ENCODE measurements around the gene GNB1L. TPM values are rescaled to one million over a fixed set of nuclear protein-coding genes. Genes with fewer than 3 reads are reported as not detected.
"Not testable (repeated sequence)": the region's sequence is repeated elsewhere in the genome, so short reads cannot be mapped to it uniquely, and the experiment has no call there.

Gene GNB1L
- total RNA-seq, 1 experiment from 2014 or later = 12.2 TPM

DNA sequence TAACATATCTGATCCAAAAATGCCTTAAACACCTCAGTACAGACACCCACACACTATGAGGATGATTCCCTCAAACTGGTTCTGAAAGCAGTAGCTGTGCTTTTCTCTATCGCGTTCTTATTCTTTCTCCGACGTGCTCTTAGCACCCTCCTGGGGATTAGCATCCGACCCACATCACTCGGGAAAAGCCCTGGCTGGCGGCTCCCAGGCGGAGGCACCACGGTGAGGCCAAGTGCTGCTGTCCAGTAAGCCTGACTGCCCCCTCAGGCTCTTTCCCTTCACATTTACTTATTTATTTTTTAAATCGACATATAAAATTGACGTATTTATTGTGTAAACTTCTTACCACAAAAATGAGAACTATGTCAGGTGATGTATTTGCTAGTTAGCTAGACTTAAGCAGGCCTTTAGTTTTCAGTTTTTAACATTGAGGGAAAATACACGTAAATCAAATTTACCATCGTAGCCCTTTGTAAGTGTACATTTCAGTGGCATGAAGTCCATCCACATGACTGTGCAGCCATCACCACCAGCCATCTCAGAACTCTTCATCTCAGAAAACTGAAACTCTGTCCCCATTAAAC is 74.9 kb downstream of the GNB1L start:
- ATAC-seq (no peak; the same call in 1 of the 2 replicates), DNase-seq (ENCODE audit: low read depth, low spot score) (no peak)
- CTCF ChIA-PET = no interaction called here
- in situ Hi-C loops (cut with HindIII; ENCODE audit: low pct_unique_long_range_greater_than_20kb, low sequenced_read_pairs) = no loop called here
- Histone ChIP-seq H3K27me3 (ENCODE audit: control insufficient read depth, insufficient read depth, low read length) (no peaks in the 10 kb centered on the region), H3K4me1 (ENCODE audit: control insufficient read depth, insufficient read depth, low read length) (peaks cover 8% of the 10 kb centered on the region), H3K36me3 (ENCODE audit: control insufficient read depth, insufficient read depth, low read length) (no peaks in the 10 kb centered on the region), H3K4me3 (ENCODE audit: low read depth in 2 of 2, low read length in 2 of 2) (no peak overlapping the region), H3K9me3 (ENCODE audit: control insufficient read depth, insufficient read depth, low read depth, low read length) (no peaks in the 10 kb centered on the region), H3K27ac (ENCODE audit: low read length) (peak overlapping the region; percentile 48; the same call in 1 of the 2 replicates)
- TF ChIP-seq, protein P1, sequence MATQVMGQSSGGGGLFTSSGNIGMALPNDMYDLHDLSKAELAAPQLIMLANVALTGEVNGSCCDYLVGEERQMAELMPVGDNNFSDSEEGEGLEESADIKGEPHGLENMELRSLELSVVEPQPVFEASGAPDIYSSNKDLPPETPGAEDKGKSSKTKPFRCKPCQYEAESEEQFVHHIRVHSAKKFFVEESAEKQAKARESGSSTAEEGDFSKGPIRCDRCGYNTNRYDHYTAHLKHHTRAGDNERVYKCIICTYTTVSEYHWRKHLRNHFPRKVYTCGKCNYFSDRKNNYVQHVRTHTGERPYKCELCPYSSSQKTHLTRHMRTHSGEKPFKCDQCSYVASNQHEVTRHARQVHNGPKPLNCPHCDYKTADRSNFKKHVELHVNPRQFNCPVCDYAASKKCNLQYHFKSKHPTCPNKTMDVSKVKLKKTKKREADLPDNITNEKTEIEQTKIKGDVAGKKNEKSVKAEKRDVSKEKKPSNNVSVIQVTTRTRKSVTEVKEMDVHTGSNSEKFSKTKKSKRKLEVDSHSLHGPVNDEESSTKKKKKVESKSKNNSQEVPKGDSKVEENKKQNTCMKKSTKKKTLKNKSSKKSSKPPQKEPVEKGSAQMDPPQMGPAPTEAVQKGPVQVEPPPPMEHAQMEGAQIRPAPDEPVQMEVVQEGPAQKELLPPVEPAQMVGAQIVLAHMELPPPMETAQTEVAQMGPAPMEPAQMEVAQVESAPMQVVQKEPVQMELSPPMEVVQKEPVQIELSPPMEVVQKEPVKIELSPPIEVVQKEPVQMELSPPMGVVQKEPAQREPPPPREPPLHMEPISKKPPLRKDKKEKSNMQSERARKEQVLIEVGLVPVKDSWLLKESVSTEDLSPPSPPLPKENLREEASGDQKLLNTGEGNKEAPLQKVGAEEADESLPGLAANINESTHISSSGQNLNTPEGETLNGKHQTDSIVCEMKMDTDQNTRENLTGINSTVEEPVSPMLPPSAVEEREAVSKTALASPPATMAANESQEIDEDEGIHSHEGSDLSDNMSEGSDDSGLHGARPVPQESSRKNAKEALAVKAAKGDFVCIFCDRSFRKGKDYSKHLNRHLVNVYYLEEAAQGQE (IDR thresholded peaks at IDR 0.05; ENCODE audit: insufficient read depth in 1 of 2, low read depth in 2 of 2, low read length in 1 of 2) = no peak
- no peak for TF ChIP-seq TCF7L2 (IDR thresholded peaks at IDR 0.05; ENCODE audit: low read depth, low read length)
- no peak for TF ChIP-seq SIN3A (IDR thresholded peaks at IDR 0.05; ENCODE audit: borderline replicate concordance, insufficient read depth, low read depth, low read length)
- TF ChIP-seq, protein P2, sequence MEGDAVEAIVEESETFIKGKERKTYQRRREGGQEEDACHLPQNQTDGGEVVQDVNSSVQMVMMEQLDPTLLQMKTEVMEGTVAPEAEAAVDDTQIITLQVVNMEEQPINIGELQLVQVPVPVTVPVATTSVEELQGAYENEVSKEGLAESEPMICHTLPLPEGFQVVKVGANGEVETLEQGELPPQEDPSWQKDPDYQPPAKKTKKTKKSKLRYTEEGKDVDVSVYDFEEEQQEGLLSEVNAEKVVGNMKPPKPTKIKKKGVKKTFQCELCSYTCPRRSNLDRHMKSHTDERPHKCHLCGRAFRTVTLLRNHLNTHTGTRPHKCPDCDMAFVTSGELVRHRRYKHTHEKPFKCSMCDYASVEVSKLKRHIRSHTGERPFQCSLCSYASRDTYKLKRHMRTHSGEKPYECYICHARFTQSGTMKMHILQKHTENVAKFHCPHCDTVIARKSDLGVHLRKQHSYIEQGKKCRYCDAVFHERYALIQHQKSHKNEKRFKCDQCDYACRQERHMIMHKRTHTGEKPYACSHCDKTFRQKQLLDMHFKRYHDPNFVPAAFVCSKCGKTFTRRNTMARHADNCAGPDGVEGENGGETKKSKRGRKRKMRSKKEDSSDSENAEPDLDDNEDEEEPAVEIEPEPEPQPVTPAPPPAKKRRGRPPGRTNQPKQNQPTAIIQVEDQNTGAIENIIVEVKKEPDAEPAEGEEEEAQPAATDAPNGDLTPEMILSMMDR (IDR thresholded peaks at IDR 0.05) = no peak
- POLR2A ChIA-PET = no interaction called here
- no TSS peak for BruUV-seq (replicated peaks)
- intact Hi-C loops (cut with micrococcal nuclease; ENCODE audit: unreplicated experiment) = no loop called here

DNA sequence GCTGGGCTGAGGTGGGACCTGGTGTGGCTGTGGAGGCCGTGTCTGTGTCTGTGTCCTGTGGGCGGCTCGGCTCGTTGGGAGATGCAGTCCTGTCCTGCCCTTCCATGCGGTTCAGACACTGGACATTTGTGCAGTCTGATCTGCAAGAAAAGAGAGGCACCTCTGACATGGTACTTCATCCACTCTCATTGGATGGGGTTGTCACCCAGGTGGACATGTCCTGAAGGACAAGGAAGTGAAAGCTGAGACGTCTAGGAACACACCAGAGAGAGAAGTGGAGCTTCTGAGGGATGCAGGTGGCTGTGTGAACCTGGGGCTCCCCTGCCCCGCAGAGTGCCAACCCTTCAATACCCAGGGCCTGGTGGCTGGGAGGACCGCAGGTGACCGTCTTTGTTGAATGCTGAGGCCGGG is 75.7 kb downstream of the GNB1L start:
- CTCF ChIA-PET = no interaction called here
- Histone ChIP-seq H3K27ac (ENCODE audit: low read length) (no peak overlapping the region), H3K4me3 (ENCODE audit: low read depth in 2 of 2, low read length in 2 of 2) (no peak overlapping the region), H3K27me3 (ENCODE audit: control insufficient read depth, insufficient read depth, low read length) (no peaks in the 10 kb centered on the region), H3K4me1 (ENCODE audit: control insufficient read depth, insufficient read depth, low read length) (peaks cover 8% of the 10 kb centered on the region), H3K36me3 (ENCODE audit: control insufficient read depth, insufficient read depth, low read length) (no peaks in the 10 kb centered on the region), H3K9me3 (ENCODE audit: control insufficient read depth, insufficient read depth, low read depth, low read length) (no peaks in the 10 kb centered on the region)
- DNase-seq (ENCODE audit: low read depth, low spot score) = no peak
- TF ChIP-seq, protein P2 (IDR thresholded peaks at IDR 0.05) = no peak
- no peak for TF ChIP-seq TCF7L2 (IDR thresholded peaks at IDR 0.05; ENCODE audit: low read depth, low read length)
- no peak for TF ChIP-seq SIN3A (IDR thresholded peaks at IDR 0.05; ENCODE audit: borderline replicate concordance, insufficient read depth, low read depth, low read length)
- TF ChIP-seq, protein P1 (IDR thresholded peaks at IDR 0.05; ENCODE audit: insufficient read depth in 1 of 2, low read depth in 2 of 2, low read length in 1 of 2) = no peak
- TF ChIP-seq POLR2AphosphoS5 (IDR thresholded peaks at IDR 0.05; ENCODE audit: low read depth, low read length) = no peak
- ATAC-seq = no peak
- in situ Hi-C loops (cut with HindIII; ENCODE audit: low pct_unique_long_range_greater_than_20kb, low sequenced_read_pairs) (no loop called here), intact Hi-C loops (cut with micrococcal nuclease; ENCODE audit: unreplicated experiment) (no loop called here)
- POLR2A ChIA-PET = no interaction called here
- no TSS peak for BruUV-seq (replicated peaks)

DNA sequence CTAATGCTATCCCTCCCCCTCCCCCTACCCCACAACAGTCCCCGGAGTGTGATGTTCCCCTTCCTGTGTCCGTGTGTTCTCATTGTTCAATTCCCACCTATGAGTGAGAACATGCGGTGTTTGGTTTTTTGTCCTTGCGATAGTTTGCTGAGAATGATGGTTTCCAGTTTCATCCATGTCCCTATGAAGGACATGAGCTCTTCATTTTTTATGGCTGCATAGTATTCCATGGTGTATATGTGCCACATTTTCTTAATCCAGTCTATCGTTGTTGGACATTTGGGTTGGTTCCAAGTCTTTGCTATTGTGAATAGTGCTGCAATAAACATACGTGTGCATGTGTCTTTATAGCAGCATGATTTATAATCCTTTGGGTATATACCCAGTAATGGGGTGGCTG is 77.5 kb downstream of the GNB1L start:
- H3K36me3 ChIP-seq (ENCODE audit: control insufficient read depth, insufficient read depth, low read length); H3K4me1 ChIP-seq (ENCODE audit: control insufficient read depth, insufficient read depth, low read length); intact Hi-C loops (cut with micrococcal nuclease; ENCODE audit: unreplicated experiment); ATAC-seq; H3K27ac ChIP-seq (ENCODE audit: low read length); CTCF ChIA-PET; DNase-seq (ENCODE audit: low read depth, low spot score); H3K9me3 ChIP-seq (ENCODE audit: control insufficient read depth, insufficient read depth, low read depth, low read length); in situ Hi-C loops (cut with HindIII; ENCODE audit: low pct_unique_long_range_greater_than_20kb, low sequenced_read_pairs); BruUV-seq (replicated peaks); H3K4me3 ChIP-seq (ENCODE audit: low read depth in 2 of 2, low read length in 2 of 2); POLR2A ChIA-PET; H3K27me3 ChIP-seq (ENCODE audit: control insufficient read depth, insufficient read depth, low read length): not testable (repeated sequence)

All from Panc1 (cell line).